Measurements from ENCODE around the gene BANF2.

Gene BANF2

GRCh38 chr20:17735959-17736621 lies 36.3 kb downstream of the BANF2 start:
- no peak for DNase-seq

- DNase-seq = no peak
These were observed 38.4 kb downstream of the BANF2 start for GRCh38 chr20:17738154-17738553.

- DNase-seq = no peak
These were observed 41.5 kb downstream of the BANF2 start for GRCh38 chr20:17741220-17741619.

- no peak for DNase-seq
These were observed 43.0 kb downstream of the BANF2 start for GRCh38 chr20:17742731-17743130.

GRCh38 chr20:17743677-17744076 lies 43.9 kb downstream of the BANF2 start:
- no peak for DNase-seq

GRCh38 chr20:17747431-17747846 lies 47.7 kb downstream of the BANF2 start:
- no peak for DNase-seq

- no peak for DNase-seq
These were observed 48.5 kb downstream of the BANF2 start for GRCh38 chr20:17748279-17748678.

GRCh38 chr20:17749626-17749977 lies 49.8 kb downstream of the BANF2 start:
- no peak for DNase-seq

- DNase-seq = no peak
These were observed 50.4 kb downstream of the BANF2 start for GRCh38 chr20:17749978-17750721.

- no peak for DNase-seq
These were observed 50.9 kb downstream of the BANF2 start for GRCh38 chr20:17750722-17751045.

- no peak for DNase-seq
These were observed 51.9 kb downstream of the BANF2 start for GRCh38 chr20:17751640-17752039.

- peak; percentile 47 for DNase-seq
These were observed 52.7 kb downstream of the BANF2 start for GRCh38 chr20:17752459-17752858.

GRCh38 chr20:17753516-17753915 lies 53.8 kb downstream of the BANF2 start:
- no peak for DNase-seq

- no peak for DNase-seq
These were observed 56.8 kb downstream of the BANF2 start for GRCh38 chr20:17756529-17756928.

GRCh38 chr20:17757496-17757895 lies 57.7 kb downstream of the BANF2 start:
- no peak for DNase-seq

- DNase-seq = no peak
These were observed 58.2 kb downstream of the BANF2 start for GRCh38 chr20:17758010-17758409.

- DNase-seq = no peak
These were observed 58.7 kb downstream of the BANF2 start for GRCh38 chr20:17758512-17758911.

- DNase-seq = no peak
These were observed 59.7 kb downstream of the BANF2 start for GRCh38 chr20:17759449-17759848.

GRCh38 chr20:17761604-17762003 lies 61.8 kb downstream of the BANF2 start:
- DNase-seq = no peak

- DNase-seq = peak; percentile 75
These were observed 62.6 kb downstream of the BANF2 start for GRCh38 chr20:17762243-17762872.

- no peak for DNase-seq
These were observed 63.2 kb downstream of the BANF2 start for GRCh38 chr20:17762873-17763557.

- no peak for DNase-seq
These were observed 65.3 kb downstream of the BANF2 start for GRCh38 chr20:17765017-17765416.

GRCh38 chr20:17765584-17765983 lies 65.8 kb downstream of the BANF2 start:
- no peak for DNase-seq

- DNase-seq = no peak
These were observed 66.5 kb downstream of the BANF2 start for GRCh38 chr20:17766226-17766625.

Measured in DMS79 treated with DMSO at 0.1 percent for 48 hours (cell line).